Trophoblast cell (in vitro differentiated cells and primary cell): ENCODE data around the gene GPR42.

Experiments
- DNase-seq, 2 donors: peaks; one replicate each; pipeline ENCODE4 v3.0.0-alpha.2; 2016
- H2AFZ ChIP-seq: 2 replicates; pipeline ENCODE4 v1.6.1; 2013; ENCODE audit warnings: low read length, moderate library complexity, mild to moderate bottlenecking; ENCODE audit not compliant: insufficient read depth, poor library complexity
- H2AK5ac ChIP-seq: 2 replicates; pipeline ENCODE4 v1.6.1; 2013; ENCODE audit warnings: mild to moderate bottlenecking, low read length
- H2BK120ac ChIP-seq: 2 replicates; pipeline ENCODE4 v1.6.1; 2013; ENCODE audit warnings: low read length, mild to moderate bottlenecking, moderate library complexity; ENCODE audit not compliant: insufficient read depth, poor library complexity
- H2BK12ac ChIP-seq: 2 replicates; pipeline ENCODE4 v1.6.1; 2013; ENCODE audit warnings: mild to moderate bottlenecking, low read length, moderate library complexity
- H2BK5ac ChIP-seq: 2 replicates; pipeline ENCODE4 v1.6.1; 2013; ENCODE audit warnings: low read length, low read depth, moderate library complexity, mild to moderate bottlenecking; ENCODE audit not compliant: poor library complexity
- H3K14ac ChIP-seq: 2 replicates; pipeline ENCODE4 v1.6.1; 2013; ENCODE audit warnings: mild to moderate bottlenecking, low read length
- H3K18ac ChIP-seq: 2 replicates; pipeline ENCODE4 v1.6.1; 2013; ENCODE audit warnings: mild to moderate bottlenecking, low read length
- H3K23ac ChIP-seq: 2 replicates; pipeline ENCODE4 v1.6.1; 2013; ENCODE audit warnings: low read length
- H3K27ac ChIP-seq: 2 replicates; pipeline ENCODE4 v1.5.1; 2013; ENCODE audit warnings: low read depth, mild to moderate bottlenecking, inconsistent platforms, low read length, moderate library complexity
- H3K27me3 ChIP-seq: 2 replicates; pipeline ENCODE4 v1.6.1; 2013; ENCODE audit warnings: inconsistent platforms, mild to moderate bottlenecking, low read length, moderate library complexity; ENCODE audit not compliant: insufficient read depth
- H3K36me3 ChIP-seq, 2 experiments: 1 replicate in 1 of 2; 2 replicates in 1 of 2; pipeline ENCODE4 v1.6.1; 2013; ENCODE audit warnings: low read length in 2 of 2, mild to moderate bottlenecking in 2 of 2, moderate library complexity in 1 of 2; ENCODE audit not compliant: insufficient read depth in 2 of 2, control insufficient read depth in 1 of 2
- H3K4ac ChIP-seq: 2 replicates; pipeline ENCODE4 v1.6.1; 2013; ENCODE audit warnings: low read depth, mild to moderate bottlenecking, low read length, moderate library complexity
- H3K4me1 ChIP-seq, 2 experiments: 1 replicate in 1 of 2; 2 replicates in 1 of 2; pipeline ENCODE4 v1.6.1; 2013; ENCODE audit warnings: low read length in 2 of 2, mild to moderate bottlenecking in 2 of 2, moderate library complexity in 1 of 2; ENCODE audit not compliant: insufficient read depth in 2 of 2, control insufficient read depth in 1 of 2
- H3K4me2 ChIP-seq: 2 replicates; pipeline ENCODE4 v1.6.1; 2013; ENCODE audit warnings: inconsistent platforms, mild to moderate bottlenecking, low read length, moderate library complexity
- H3K4me3 ChIP-seq: 2 replicates; pipeline ENCODE4 v1.5.1; 2013; ENCODE audit warnings: mild to moderate bottlenecking, low read depth, low read length, inconsistent platforms
- H3K79me1 ChIP-seq: one replicate; pipeline ENCODE4 v1.6.1; 2013; ENCODE audit warnings: low read length
- H3K79me2 ChIP-seq: 2 replicates; pipeline ENCODE4 v1.6.1; 2013; ENCODE audit warnings: low read length, mild to moderate bottlenecking; ENCODE audit not compliant: control insufficient read depth, insufficient read depth, poor library complexity
- H3K9ac ChIP-seq: 2 replicates; pipeline ENCODE4 v1.6.1; 2013; ENCODE audit warnings: mild to moderate bottlenecking, low read length
- H3K9me3 ChIP-seq: 2 replicates; pipeline ENCODE4 v1.6.1; 2013; ENCODE audit warnings: low read depth, mild to moderate bottlenecking, control low read depth, inconsistent platforms, low read length; ENCODE audit not compliant: insufficient read depth
- H4K12ac ChIP-seq: 2 replicates; pipeline ENCODE4 v1.6.1; 2013; ENCODE audit warnings: low read depth, mild to moderate bottlenecking, low read length, moderate library complexity
- H4K8ac ChIP-seq: 2 replicates; pipeline ENCODE4 v1.6.1; 2013; ENCODE audit warnings: low read depth, mild to moderate bottlenecking, low read length, moderate library complexity
- H4K91ac ChIP-seq: one replicate; pipeline ENCODE4 v1.6.1; 2013; ENCODE audit warnings: low read depth, mild to moderate bottlenecking, low read length, moderate library complexity
- WGBS: extraction: QIAGEN DNeasy Blood & Tissue Kit; methylation state at CpG from one replicate; pipeline ENCODE4 v1.1.7; 2013; ENCODE audit warnings: missing lambda C conversion rate; ENCODE audit not compliant: insufficient read length, insufficient coverage; ENCODE audit errors: extremely low coverage; 5-methylcytosine and 5-hydroxymethylcytosine counted together

GPR42 gene

DNA sequence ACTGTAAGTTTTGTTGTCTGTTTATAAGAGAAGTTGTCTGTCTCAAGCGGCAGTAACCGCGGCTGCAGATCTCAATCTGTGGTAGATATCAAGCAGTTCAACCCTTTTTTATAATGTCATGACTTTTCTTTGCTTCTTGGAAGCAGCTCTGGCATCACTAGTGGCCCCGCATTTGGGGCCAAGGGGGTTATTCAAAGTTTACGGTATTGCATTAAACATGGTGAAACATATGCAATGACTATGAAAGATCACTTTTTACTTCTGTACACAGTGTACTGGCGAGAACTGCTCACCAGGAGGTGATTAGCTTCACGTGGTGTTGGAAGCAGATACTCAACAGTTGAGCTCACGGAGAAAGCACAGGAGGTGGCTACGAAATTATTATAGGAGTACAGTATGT lies 17.2 kb upstream of the GPR42 start:
- H2BK12ac ChIP-seq = no peak overlapping the region
- no peaks in the 10 kb centered on the region for H3K79me2 ChIP-seq
- no peak overlapping the region for H2BK120ac ChIP-seq
- H2AFZ ChIP-seq = no peak overlapping the region
- WGBS = no CpG with 5 or more reads among the region's 9 CpGs
- no peak overlapping the region for H3K27ac ChIP-seq
- no peaks in the 10 kb centered on the region for H3K27me3 ChIP-seq
- no peaks in the 10 kb centered on the region for H3K79me1 ChIP-seq
- no peak overlapping the region for H3K18ac ChIP-seq
- no peak overlapping the region for H2AK5ac ChIP-seq
- no peak overlapping the region for H4K91ac ChIP-seq
- H3K4me1 ChIP-seq = no peaks in the 10 kb centered on the region
- H2BK5ac ChIP-seq = no peak overlapping the region
- H3K4ac ChIP-seq = no peak overlapping the region
- no peak overlapping the region for H3K4me3 ChIP-seq
- no peak overlapping the region for H4K8ac ChIP-seq
- no peak for DNase-seq
- H3K36me3 ChIP-seq = no peaks in the 10 kb centered on the region
- H3K14ac ChIP-seq = no peak overlapping the region
- no peak overlapping the region for H4K12ac ChIP-seq
- H3K4me2 ChIP-seq = no peak overlapping the region
- no peak overlapping the region for H3K23ac ChIP-seq
- H3K9me3 ChIP-seq = no peaks in the 10 kb centered on the region
- no peak overlapping the region for H3K9ac ChIP-seq

DNA sequence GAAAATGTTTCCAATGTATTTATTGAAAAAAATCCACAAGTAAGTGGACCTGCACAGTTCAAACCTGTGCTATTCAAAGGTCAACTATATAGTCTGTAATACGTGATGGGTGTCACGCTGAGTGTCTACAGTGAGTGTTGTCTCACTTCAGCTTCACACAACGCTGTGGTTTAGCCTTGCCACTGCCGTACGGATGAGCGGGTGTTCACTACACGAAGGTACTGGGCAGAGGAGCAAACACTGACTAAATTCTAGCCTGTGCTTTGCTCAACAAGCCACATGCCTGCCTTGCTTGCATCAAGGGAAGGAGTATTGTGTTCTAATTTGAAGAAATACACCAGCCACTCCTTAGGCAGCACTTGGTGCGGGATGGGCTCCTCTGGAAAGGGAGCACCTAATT lies 16.0 kb upstream of the GPR42 start:
- H3K14ac ChIP-seq = no peak overlapping the region
- no peak overlapping the region for H3K27ac ChIP-seq
- no peak overlapping the region for H4K91ac ChIP-seq
- no peak overlapping the region for H4K8ac ChIP-seq
- H2BK12ac ChIP-seq = no peak overlapping the region
- H3K18ac ChIP-seq = no peak overlapping the region
- no peak overlapping the region for H3K4me2 ChIP-seq
- H2AFZ ChIP-seq = no peak overlapping the region
- no peak overlapping the region for H2AK5ac ChIP-seq
- H3K23ac ChIP-seq = no peak overlapping the region
- no peak overlapping the region for H3K9ac ChIP-seq
- no CpG with 5 or more reads among the region's 8 CpGs for WGBS
- H3K4me1 ChIP-seq = no peaks in the 10 kb centered on the region
- H3K79me2 ChIP-seq = no peaks in the 10 kb centered on the region
- no peaks in the 10 kb centered on the region for H3K9me3 ChIP-seq
- DNase-seq = no peak
- no peaks in the 10 kb centered on the region for H3K79me1 ChIP-seq
- H3K27me3 ChIP-seq = no peaks in the 10 kb centered on the region
- no peak overlapping the region for H3K4me3 ChIP-seq
- H3K4ac ChIP-seq = no peak overlapping the region
- no peak overlapping the region for H2BK120ac ChIP-seq
- H2BK5ac ChIP-seq = no peak overlapping the region
- no peak overlapping the region for H4K12ac ChIP-seq
- H3K36me3 ChIP-seq = no peaks in the 10 kb centered on the region

DNA sequence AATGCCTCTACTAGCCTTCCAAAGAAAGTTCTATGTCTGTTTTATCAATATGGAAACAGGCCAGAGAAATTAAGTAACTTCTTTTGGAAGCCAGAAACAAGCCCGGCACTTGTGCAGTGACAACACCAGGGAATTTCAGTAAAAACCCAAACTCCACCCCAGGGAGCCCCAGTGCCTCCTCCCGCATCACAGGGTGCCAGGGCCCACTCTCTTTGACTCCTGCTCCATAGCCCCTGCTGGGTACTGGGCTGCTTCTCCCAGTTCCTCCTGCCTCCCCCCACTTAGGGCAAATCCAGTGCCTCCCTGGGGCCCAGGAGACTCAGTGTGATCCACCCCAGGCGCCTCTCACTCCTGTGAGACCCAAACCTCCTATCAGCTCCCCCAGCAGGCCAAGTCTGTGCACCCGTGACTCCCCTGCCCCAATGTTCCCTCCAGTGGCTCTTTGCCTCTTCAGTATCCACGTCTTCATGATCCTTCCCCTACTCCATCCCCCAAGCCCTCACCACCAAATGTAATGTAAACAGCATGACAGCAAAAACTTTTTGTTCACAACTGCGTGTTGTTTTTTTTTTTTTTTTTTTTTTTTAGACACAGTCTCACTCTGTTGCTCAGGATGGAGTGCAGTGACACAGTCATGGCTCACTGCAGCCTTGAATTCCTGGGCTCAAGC lies 14.9 kb upstream of the GPR42 start:
- H2BK12ac ChIP-seq = no peak overlapping the region
- H3K4ac ChIP-seq = no peak overlapping the region
- H3K27me3 ChIP-seq = no peaks in the 10 kb centered on the region
- H3K18ac ChIP-seq = no peak overlapping the region
- no peak overlapping the region for H4K8ac ChIP-seq
- H2BK120ac ChIP-seq = no peak overlapping the region
- H4K12ac ChIP-seq = no peak overlapping the region
- no peaks in the 10 kb centered on the region for H3K9me3 ChIP-seq
- H4K91ac ChIP-seq = no peak overlapping the region
- H2AFZ ChIP-seq = no peak overlapping the region
- no CpG with 5 or more reads among the region's 6 CpGs for WGBS
- no peak for DNase-seq
- no peaks in the 10 kb centered on the region for H3K36me3 ChIP-seq
- no peak overlapping the region for H3K27ac ChIP-seq
- no peaks in the 10 kb centered on the region for H3K79me2 ChIP-seq
- H3K14ac ChIP-seq = no peak overlapping the region
- no peak overlapping the region for H3K4me2 ChIP-seq
- H2AK5ac ChIP-seq = no peak overlapping the region
- H3K23ac ChIP-seq = no peak overlapping the region
- no peaks in the 10 kb centered on the region for H3K79me1 ChIP-seq
- no peak overlapping the region for H2BK5ac ChIP-seq
- no peak overlapping the region for H3K4me3 ChIP-seq
- H3K9ac ChIP-seq = no peak overlapping the region
- no peaks in the 10 kb centered on the region for H3K4me1 ChIP-seq

DNA sequence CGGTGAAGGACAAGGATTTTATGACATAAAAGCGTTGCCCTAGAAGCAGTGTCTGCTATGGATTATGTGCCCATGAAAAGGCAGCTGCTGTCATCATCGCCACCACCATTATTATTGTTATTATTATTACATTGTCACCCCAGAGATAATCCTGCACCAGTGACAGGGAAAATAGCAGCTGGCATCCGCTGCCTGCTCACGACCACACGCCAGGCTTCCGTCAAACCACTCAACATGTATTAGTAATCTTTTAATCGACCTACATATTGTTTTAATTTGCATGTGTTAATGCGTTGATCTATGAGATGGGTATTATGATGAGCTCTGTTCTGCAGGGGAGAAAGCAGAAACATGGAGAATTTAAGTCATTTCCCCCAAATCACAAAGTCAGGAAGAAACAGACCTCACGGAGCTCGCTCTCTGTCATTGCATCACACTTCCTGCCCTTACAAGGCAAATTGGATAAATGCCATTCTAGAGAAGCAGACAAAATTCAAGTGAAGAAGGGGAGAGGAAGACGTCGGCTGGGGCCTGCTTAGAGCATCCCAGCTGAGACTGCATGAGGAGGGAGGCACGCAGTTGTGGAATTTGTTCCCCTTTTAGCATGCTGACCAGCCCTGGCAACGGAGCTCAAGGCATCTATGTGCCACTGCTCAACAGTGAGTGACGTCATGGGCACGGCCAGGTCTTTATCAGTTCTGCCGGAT lies 12.8 kb upstream of the GPR42 start, which contains the start of gene FFAR3:
FFAR3 (plus strand) TSS at position 594 of the 707 bp plus-strand sequence. CDS start 431 bp downstream, outside the sequence.
- no peak within 1 kb of the TSS for H3K23ac ChIP-seq
- H4K8ac ChIP-seq = no peak within 1 kb of the TSS
- no peak within 1 kb of the TSS for H2BK120ac ChIP-seq
- H2BK5ac ChIP-seq = no peak within 1 kb of the TSS
- no peak within 1 kb of the TSS for H3K27ac ChIP-seq
- H3K4me2 ChIP-seq = no peak within 1 kb of the TSS
- no peak within 1 kb of the TSS for H3K4me3 ChIP-seq
- H3K9ac ChIP-seq = no peak within 1 kb of the TSS
- peak in 1 of 2 donors; percentile 17 for DNase-seq
- H3K4ac ChIP-seq = no peak within 1 kb of the TSS
- no peak within 1 kb of the TSS for H3K18ac ChIP-seq
- H2AK5ac ChIP-seq = no peak within 1 kb of the TSS
- H3K27me3 ChIP-seq = no peaks in the 10 kb centered on the region
- H3K4me1 ChIP-seq = no peaks in the 10 kb centered on the region
- no peaks in the 10 kb centered on the region for H3K79me2 ChIP-seq
- no peak within 1 kb of the TSS for H4K12ac ChIP-seq
- H3K36me3 ChIP-seq = no peaks in the 10 kb centered on the region
- H4K91ac ChIP-seq = no peak within 1 kb of the TSS
- no peaks in the 10 kb centered on the region for H3K79me1 ChIP-seq
- no peak within 1 kb of the TSS for H2BK12ac ChIP-seq
- no peak within 1 kb of the TSS for H3K14ac ChIP-seq
- H2AFZ ChIP-seq = no peak within 1 kb of the TSS
- no CpG with 5 or more reads among the region's 18 CpGs for WGBS
- H3K9me3 ChIP-seq = no peaks in the 10 kb centered on the region
